ENCODE data around the gene SIGLEC11. TPM values are rescaled to one million over a fixed set of nuclear protein-coding genes. Genes with fewer than 3 reads are reported as not detected.

Gene SIGLEC11
- total RNA-seq, 2 donors from 2014 or later, result not detected

GRCh38 chr19:49924004-49924880, 36.7 kb downstream of the SIGLEC11 start:
- DNase-seq (ENCODE audit: low spot score in 2 of 2) (no peak), ATAC-seq (no peak)
- Mint-ChIP-seq H3K36me3 (peaks cover 23 to 38% of the 10 kb centered on the region in 2 donors), H3K9me3 (no peaks in the 10 kb centered on the region), H3K27ac (peak overlapping the region; percentile 32 to 50)

- Mint-ChIP-seq H3K9me3 (no peaks in the 10 kb centered on the region), H3K36me3 (peaks cover 14 to 33% of the 10 kb centered on the region in 2 donors), H3K27ac (peak overlapping the region; percentile 32 to 60)
- ATAC-seq (no peak), DNase-seq (ENCODE audit: low spot score in 2 of 2) (no peak)
Measured at GRCh38 chr19:49923055-49924003, 37.6 kb downstream of the SIGLEC11 start.

- H3K27ac Mint-ChIP-seq, result peak overlapping the region; percentile 86 to 89
- ATAC-seq, result peak; percentile 51 to 78
- H3K36me3 Mint-ChIP-seq, result peaks cover 5 to 27% of the 10 kb centered on the region in 2 donors
- no peaks in the 10 kb centered on the region for H3K9me3 Mint-ChIP-seq
- no peak for DNase-seq (ENCODE audit: low spot score in 2 of 2)
Measured at GRCh38 chr19:49921871-49922795, 38.8 kb downstream of the SIGLEC11 start.

GRCh38 chr19:49920624-49921363, 40.2 kb downstream of the SIGLEC11 start:
- Mint-ChIP-seq H3K9me3 (no peaks in the 10 kb centered on the region), H3K27ac (peak overlapping the region; percentile 86 to 89), H3K36me3 (peaks cover 7 to 37% of the 10 kb centered on the region in 2 donors)
- DNase-seq (ENCODE audit: low spot score in 2 of 2) (no peak), ATAC-seq (no peak)

- H3K9me3 Mint-ChIP-seq, result no peaks in the 10 kb centered on the region
- H3K27ac Mint-ChIP-seq, result peak overlapping the region in 1 of 2 donors; percentile 14
- ATAC-seq, result no peak
- H3K36me3 Mint-ChIP-seq, result peaks cover 12 to 51% of the 10 kb centered on the region in 2 donors
- no peak for DNase-seq (ENCODE audit: low spot score in 2 of 2)
Measured at GRCh38 chr19:49918089-49918488, 42.9 kb downstream of the SIGLEC11 start.

- no peak for DNase-seq (ENCODE audit: low spot score in 2 of 2)
- Mint-ChIP-seq H3K27ac (peak overlapping the region in 1 of 2 donors; percentile 14), H3K36me3 (peaks cover 12 to 58% of the 10 kb centered on the region in 2 donors), H3K9me3 (no peaks in the 10 kb centered on the region)
- no peak for ATAC-seq
Measured at GRCh38 chr19:49916839-49917733, 43.9 kb downstream of the SIGLEC11 start.

- no peaks in the 10 kb centered on the region for H3K9me3 Mint-ChIP-seq
- no peak for DNase-seq (ENCODE audit: low spot score in 2 of 2)
- peaks cover 12 to 56% of the 10 kb centered on the region in 2 donors for H3K36me3 Mint-ChIP-seq
- peak overlapping the region; percentile 4 to 17 for H3K27ac Mint-ChIP-seq
- no peak for ATAC-seq
Measured at GRCh38 chr19:49915271-49915670, 45.7 kb downstream of the SIGLEC11 start.

GRCh38 chr19:49913720-49914119, 47.3 kb downstream of the SIGLEC11 start:
- DNase-seq (ENCODE audit: low spot score in 2 of 2) (no peak), ATAC-seq (no peak)
- no peaks in the 10 kb centered on the region for H3K9me3 Mint-ChIP-seq
- peak overlapping the region; percentile 75 to 89 for H3K27ac Mint-ChIP-seq
- H3K36me3 Mint-ChIP-seq, result peaks cover 12 to 65% of the 10 kb centered on the region in 2 donors

- no peak for DNase-seq (ENCODE audit: low spot score in 2 of 2)
Measured at GRCh38 chr19:49912965-49913685, 47.8 kb downstream of the SIGLEC11 start.

GRCh38 chr19:49911381-49912145, 49.4 kb downstream of the SIGLEC11 start:
- H3K9me3 Mint-ChIP-seq, result no peaks in the 10 kb centered on the region
- H3K36me3 Mint-ChIP-seq, result peaks cover 12 to 71% of the 10 kb centered on the region in 2 donors
- ATAC-seq, result peak; percentile 73 to 84
- H3K27ac Mint-ChIP-seq, result peak overlapping the region; percentile 75 to 91
- DNase-seq (ENCODE audit: low spot score in 2 of 2), result no peak

More at GRCh38 chr19:49912965-49913685, 47.8 kb downstream of the SIGLEC11 start:
- no peaks in the 10 kb centered on the region for H3K9me3 Mint-ChIP-seq
- peak in 1 of 2 donors; percentile 42 for ATAC-seq
- peak overlapping the region; percentile 75 to 89 for H3K27ac Mint-ChIP-seq
- H3K36me3 Mint-ChIP-seq, result peaks cover 12 to 66% of the 10 kb centered on the region in 2 donors

GRCh38 chr19:49910179-49910578, 50.8 kb downstream of the SIGLEC11 start:
- Mint-ChIP-seq H3K9me3 (no peaks in the 10 kb centered on the region), H3K27ac (peak overlapping the region; percentile 67 to 80), H3K36me3 (peaks cover 4 to 65% of the 10 kb centered on the region in 2 donors)
- ATAC-seq (no peak), DNase-seq (ENCODE audit: low spot score in 2 of 2) (no peak)

GRCh38 chr19:49908480-49909420, 52.2 kb downstream of the SIGLEC11 start:
- no peaks in the 10 kb centered on the region for H3K9me3 Mint-ChIP-seq
- peak overlapping the region; percentile 16 to 68 for H3K27ac Mint-ChIP-seq
- ATAC-seq (no peak), DNase-seq (ENCODE audit: low spot score in 2 of 2) (no peak)
- H3K36me3 Mint-ChIP-seq, result peaks cover 0 to 57% of the 10 kb centered on the region in 2 donors
